Smooth muscle cell of the brain vasculature (primary cell): ENCODE results near the gene KIR3DL3.
"Not testable (repeated sequence)": the region's sequence is repeated elsewhere in the genome, so short reads cannot be mapped to it uniquely, and the experiment has no call there.

ENCODE experiments used
- DNase-seq: peaks from one replicate; pipeline ENCODE4 v3.0.0-alpha.2; 2012; ENCODE audit warnings: low read depth, low spot score

Gene KIR3DL3

GRCh38 chr19:54778896-54779295 is 54.7 kb downstream of the KIR3DL3 start:
- not testable (repeated sequence) for DNase-seq

GRCh38 chr19:54782916-54783315 is 58.7 kb downstream of the KIR3DL3 start:
- not testable (repeated sequence) for DNase-seq
